OCI-LY3 (cell line): Measurements from ENCODE around the gene SETSIP.
A peak's percentile ranks its signal among the peaks of the same experiment; 100 is the strongest.

ENCODE experiments used
- H2AFZ ChIP-seq: fragments of 200-600, 300-600 bp; shearing (Covaris generic); 2 replicates; pipeline ENCODE4 v1.6.0; 2014; ENCODE audit warnings: antibody characterized with exemption, low read depth, low read length
- H3K27ac ChIP-seq: fragments of 200-600, 300-600 bp; sonication (generic); 2 replicates; pipeline ENCODE4 v1.5.1; 2014; ENCODE audit warnings: mild to moderate bottlenecking, low read length, moderate library complexity, mixed read lengths
- H3K27me3 ChIP-seq: fragments of 200-600, 300-600 bp; sonication (generic); 2 replicates; pipeline ENCODE4 v1.6.1; 2014; ENCODE audit warnings: low read depth, low read length, mixed read lengths
- H3K36me3 ChIP-seq: fragments of 200-600, 300-600 bp; sonication (generic); replicated peaks from 2 replicates; pipeline ENCODE3; 2014; ENCODE audit warnings: low read depth, low read length, mixed read lengths
- H3K4me1 ChIP-seq: fragments of 300-600, 200-600 bp; sonication (generic); 2 replicates; pipeline ENCODE4 v1.6.1; 2014; ENCODE audit warnings: low read length, mixed read lengths
- H3K4me2 ChIP-seq: fragments of 200-600, 300-600 bp; sonication (generic); 2 replicates; pipeline ENCODE4 v1.6.1; 2014; ENCODE audit warnings: low read length, mixed read lengths
- H3K4me3 ChIP-seq: fragments of 300-600, 200-600 bp; sonication (generic); 2 replicates; pipeline ENCODE4 v1.5.1; 2014; ENCODE audit warnings: antibody characterized with exemption, mild to moderate bottlenecking, low read length, moderate library complexity
- H3K79me2 ChIP-seq: fragments of 300-600, 200-600 bp; shearing (Covaris generic); 2 replicates; pipeline ENCODE4 v1.6.1; 2014; ENCODE audit warnings: mild to moderate bottlenecking, low read length, mixed read lengths
- H3K9ac ChIP-seq: fragments of 300-600, 200-600 bp; shearing (Covaris generic); 2 replicates; pipeline ENCODE4 v1.6.0; 2014; ENCODE audit warnings: mild to moderate bottlenecking, low read length, moderate library complexity
- H3K9me3 ChIP-seq: fragments of 200-600, 300-600 bp; shearing (Covaris generic); 2 replicates; pipeline ENCODE4 v1.6.1; 2014; ENCODE audit warnings: low read length, mixed read lengths; ENCODE audit not compliant: insufficient read depth
- H4K20me1 ChIP-seq: fragments of 200-600, 300-600 bp; sonication (generic); 2 replicates; pipeline ENCODE4 v1.6.1; 2016; ENCODE audit warnings: low read length, mixed read lengths; ENCODE audit not compliant: insufficient read depth
- EZH2phosphoT487 ChIP-seq: fragments of 200-600 bp; shearing (Covaris generic); IDR thresholded peaks from 2 replicates; pipeline ENCODE4 v1.6.1; 2018; ENCODE audit warnings: antibody characterized with exemption, mixed run types, low read depth
- TF ChIP-seq, protein P1 (sequence below): fragments of 200-600, 300-600 bp; sonication (generic); IDR thresholded peaks from 2 replicates; pipeline ENCODE4 v1.5.1; 2014; ENCODE audit warnings: antibody characterized with exemption, low read length, low read depth

SETSIP gene

GRCh38 chr1:92066321-92066720, 8.9 kb downstream of the SETSIP start:
- no peaks in the 10 kb centered on the region for H3K27me3 ChIP-seq
- H3K4me1 ChIP-seq: no peaks in the 10 kb centered on the region
- H4K20me1 ChIP-seq: no peaks in the 10 kb centered on the region
- no peaks in the 10 kb centered on the region for H3K79me2 ChIP-seq
- no peak overlapping the region for H3K4me3 ChIP-seq
- no peak overlapping the region for H3K9ac ChIP-seq
- no peaks in the 10 kb centered on the region for H3K9me3 ChIP-seq
- H3K4me2 ChIP-seq: no peak overlapping the region
- no peaks in the 10 kb centered on the region for H3K36me3 ChIP-seq
- no peak overlapping the region for H2AFZ ChIP-seq
- H3K27ac ChIP-seq: no peak overlapping the region
- TF ChIP-seq EZH2phosphoT487: no peak
- TF ChIP-seq, protein P1, sequence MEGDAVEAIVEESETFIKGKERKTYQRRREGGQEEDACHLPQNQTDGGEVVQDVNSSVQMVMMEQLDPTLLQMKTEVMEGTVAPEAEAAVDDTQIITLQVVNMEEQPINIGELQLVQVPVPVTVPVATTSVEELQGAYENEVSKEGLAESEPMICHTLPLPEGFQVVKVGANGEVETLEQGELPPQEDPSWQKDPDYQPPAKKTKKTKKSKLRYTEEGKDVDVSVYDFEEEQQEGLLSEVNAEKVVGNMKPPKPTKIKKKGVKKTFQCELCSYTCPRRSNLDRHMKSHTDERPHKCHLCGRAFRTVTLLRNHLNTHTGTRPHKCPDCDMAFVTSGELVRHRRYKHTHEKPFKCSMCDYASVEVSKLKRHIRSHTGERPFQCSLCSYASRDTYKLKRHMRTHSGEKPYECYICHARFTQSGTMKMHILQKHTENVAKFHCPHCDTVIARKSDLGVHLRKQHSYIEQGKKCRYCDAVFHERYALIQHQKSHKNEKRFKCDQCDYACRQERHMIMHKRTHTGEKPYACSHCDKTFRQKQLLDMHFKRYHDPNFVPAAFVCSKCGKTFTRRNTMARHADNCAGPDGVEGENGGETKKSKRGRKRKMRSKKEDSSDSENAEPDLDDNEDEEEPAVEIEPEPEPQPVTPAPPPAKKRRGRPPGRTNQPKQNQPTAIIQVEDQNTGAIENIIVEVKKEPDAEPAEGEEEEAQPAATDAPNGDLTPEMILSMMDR: no peak

GRCh38 chr1:92065042-92065441, 10.2 kb downstream of the SETSIP start:
- Histone ChIP-seq H3K4me2 (no peak overlapping the region), H3K4me3 (no peak overlapping the region), H3K27me3 (no peaks in the 10 kb centered on the region), H2AFZ (no peak overlapping the region), H3K27ac (no peak overlapping the region), H3K36me3 (no peaks in the 10 kb centered on the region), H3K9ac (no peak overlapping the region), H3K4me1 (no peaks in the 10 kb centered on the region), H3K9me3 (no peaks in the 10 kb centered on the region), H4K20me1 (no peaks in the 10 kb centered on the region), H3K79me2 (no peaks in the 10 kb centered on the region)
- no peak for TF ChIP-seq EZH2phosphoT487
- TF ChIP-seq, protein P1: peak; percentile 32

DNA sequence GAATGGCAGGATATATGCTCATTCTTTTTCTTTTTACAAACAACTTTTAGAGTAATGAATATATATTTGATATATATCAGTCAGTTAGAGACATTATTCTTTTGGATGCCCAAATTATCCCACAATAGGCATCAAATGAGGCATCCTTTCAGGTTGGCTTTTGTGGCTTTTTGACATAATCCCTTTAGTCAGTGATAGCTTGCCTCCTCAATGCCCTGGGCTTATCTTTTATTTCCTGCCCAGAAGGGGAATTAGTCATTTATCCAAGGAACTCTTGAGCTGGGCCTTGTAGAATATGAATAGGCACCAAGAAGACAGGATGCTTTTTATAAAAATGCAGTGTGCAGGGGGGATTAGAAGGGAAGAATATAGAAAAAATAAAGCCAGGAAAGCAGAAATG, 23.3 kb downstream of the SETSIP start:
- Histone ChIP-seq H3K27ac (no peak overlapping the region), H2AFZ (no peak overlapping the region), H3K9ac (no peak overlapping the region), H4K20me1 (no peaks in the 10 kb centered on the region), H3K4me3 (no peak overlapping the region), H3K4me2 (no peak overlapping the region), H3K36me3 (no peaks in the 10 kb centered on the region), H3K27me3 (no peaks in the 10 kb centered on the region), H3K79me2 (no peaks in the 10 kb centered on the region), H3K4me1 (no peaks in the 10 kb centered on the region), H3K9me3 (no peaks in the 10 kb centered on the region)
- TF ChIP-seq, protein P1: no peak
- no peak for TF ChIP-seq EZH2phosphoT487

GRCh38 chr1:92045766-92046495, 29.3 kb downstream of the SETSIP start:
- H3K79me2 ChIP-seq: no peaks in the 10 kb centered on the region
- H3K9ac ChIP-seq: no peak overlapping the region
- H3K4me2 ChIP-seq: no peak overlapping the region
- no peak overlapping the region for H2AFZ ChIP-seq
- TF ChIP-seq, protein P1: no peak
- TF ChIP-seq EZH2phosphoT487: no peak
- H3K27ac ChIP-seq: no peak overlapping the region
- H4K20me1 ChIP-seq: no peaks in the 10 kb centered on the region
- H3K4me3 ChIP-seq: no peak overlapping the region
- no peaks in the 10 kb centered on the region for H3K9me3 ChIP-seq
- no peaks in the 10 kb centered on the region for H3K4me1 ChIP-seq
- no peaks in the 10 kb centered on the region for H3K36me3 ChIP-seq
- no peaks in the 10 kb centered on the region for H3K27me3 ChIP-seq
